ENCODE measurements around the gene SMYD3. TPM values are rescaled to one million over a fixed set of nuclear protein-coding genes. Genes with fewer than 3 reads are reported as not detected.

Gene SMYD3
- total and polyA plus RNA-seq, 10 of the 15 experiments (the other 5 are each of a cell fraction or from before 2014, with no cell fraction given), result 18.3 to 54.0 (median 24.8) TPM

DNA sequence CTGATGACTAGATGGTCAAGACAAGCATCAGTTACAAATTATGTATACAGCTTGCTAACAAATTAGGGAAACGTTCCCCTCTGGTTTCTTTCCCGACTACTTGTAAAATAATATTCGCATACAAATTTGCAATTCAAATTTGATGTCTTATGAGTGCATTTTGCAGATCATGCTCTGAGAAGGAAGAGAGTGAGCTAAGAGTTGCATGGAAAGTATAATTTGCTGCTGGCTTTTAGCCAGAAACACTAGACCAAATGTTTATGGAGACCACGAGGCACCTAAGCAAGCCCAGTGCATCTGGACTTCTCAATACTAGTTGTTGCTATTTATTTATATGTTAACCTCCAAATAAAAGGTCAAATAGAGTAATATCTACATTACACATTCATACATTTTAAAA lies 216.0 kb downstream of the SMYD3 start:
- DNase-seq (ENCODE audit: low read depth, low spot score) (no peak), ATAC-seq (no peak), FAIRE-seq (no peak)
- in situ Hi-C loops (cut with MboI) (no loop called here), intact Hi-C loops (cut with micrococcal nuclease; ENCODE audit: unreplicated experiment) (no loop called here)
- H3K9me3 ChIP-seq (replicated peaks; ENCODE audit: control insufficient read depth, insufficient read depth, low read length), result no peaks in the 10 kb centered on the region
- no peak overlapping the region for H2AFZ ChIP-seq (ENCODE audit: control insufficient read depth, low read depth, low read length)
- no peaks in the 10 kb centered on the region for H4K20me1 ChIP-seq (ENCODE audit: control insufficient read depth, insufficient read depth)
- no peaks in the 10 kb centered on the region for H3K36me3 ChIP-seq (ENCODE audit: control insufficient read depth in 2 of 2, insufficient read depth in 2 of 2, low read length in 1 of 2)
- H3K9ac ChIP-seq (ENCODE audit: control insufficient read depth, insufficient read depth, low read length), result no peak overlapping the region
- no peak for TF ChIP-seq KLF5 (IDR thresholded peaks at IDR 0.05; ENCODE audit: partially characterized antibody)
- POLR2A ChIA-PET, result no interaction called here
- RAD21 ChIA-PET (ENCODE audit: unreplicated experiment), result no interaction called here
- BruUV-seq (replicated peaks), result no TSS peak
- CTCF ChIA-PET, result interaction anchor here (0.6 to 2.0 kb wide), 2 partner anchors 14 to 979 kb away, joined by 3 to 4 read pairs; no protein-coding TSS in a partner anchor
- SMC1A ChIA-PET (ENCODE audit: uncharacterized antibody, unreplicated experiment), result interaction anchor here (1.1 to 1.5 kb wide), 2 partner anchors 11 to 14 kb away, joined by 3 to 6 read pairs; no protein-coding TSS in a partner anchor
- no peak overlapping the region for H3K4me2 ChIP-seq (ENCODE audit: control insufficient read depth, insufficient read depth)
- H3K27me3 ChIP-seq (replicated peaks in 1 of 2; ENCODE audit: control insufficient read depth in 2 of 2, insufficient read depth in 2 of 2, low read length in 1 of 2), result no peaks in the 10 kb centered on the region
- H3K79me2 ChIP-seq (ENCODE audit: control insufficient read depth, insufficient read depth, low read length), result no peaks in the 10 kb centered on the region
- H3K4me1 ChIP-seq (ENCODE audit: control insufficient read depth, insufficient read depth, low read length), result no peaks in the 10 kb centered on the region
- no peak overlapping the region for H3K4me3 ChIP-seq
- no peak overlapping the region for H3K27ac ChIP-seq (ENCODE audit: control insufficient read depth, insufficient read depth)
- WGBS (ENCODE audit: insufficient coverage, insufficient replicate concordance, low lambda C conversion rate, missing lambda C conversion rate), result 84% methylated on average over 4 of the region's 4 CpGs

DNA sequence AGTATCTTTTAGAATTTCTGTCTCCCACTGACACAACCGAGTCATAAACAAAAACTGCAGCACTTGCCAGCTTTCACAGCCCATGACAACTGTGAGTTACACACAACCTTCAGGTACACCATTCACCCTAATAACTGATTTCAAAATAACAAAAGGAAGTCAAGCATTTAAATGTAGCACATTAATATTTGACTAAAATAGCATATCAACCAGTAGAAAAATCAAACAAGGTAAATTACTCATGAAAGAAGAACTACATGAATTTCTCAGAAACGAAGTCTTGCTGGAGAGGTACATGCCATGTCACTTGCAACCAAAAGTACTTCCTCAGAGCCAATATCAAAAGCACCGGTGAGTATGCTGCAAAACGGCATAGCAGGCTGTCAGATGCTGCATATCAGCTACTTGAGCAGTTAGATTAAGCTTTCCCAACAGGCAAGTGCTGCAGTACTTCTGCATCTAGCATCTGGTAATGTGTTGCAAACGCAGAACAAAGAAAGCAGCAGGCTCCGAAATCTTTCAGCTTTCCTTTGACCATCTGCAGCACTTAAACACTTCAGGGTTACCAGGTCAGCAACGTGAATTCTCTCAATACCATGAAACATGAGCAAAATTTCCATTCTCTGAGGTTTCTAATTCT lies 223.2 kb downstream of the SMYD3 start:
- BruUV-seq (replicated peaks), result no TSS peak
- intact Hi-C loops (cut with micrococcal nuclease; ENCODE audit: unreplicated experiment) (loop anchor here (5.0 kb wide), 2 partner anchors 168 to 1132 kb away; partner anchors contain the start of gene KIF26B), in situ Hi-C loops (cut with MboI) (loop anchor here (10.0 kb wide), 1 partner anchor 269 kb away; no protein-coding TSS in a partner anchor)
- WGBS (ENCODE audit: insufficient coverage, insufficient replicate concordance, low lambda C conversion rate, missing lambda C conversion rate), result 84% methylated on average over 7 of the region's 7 CpGs
- H3K36me3 ChIP-seq (ENCODE audit: control insufficient read depth in 2 of 2, insufficient read depth in 2 of 2, low read length in 1 of 2), result no peaks in the 10 kb centered on the region
- no peaks in the 10 kb centered on the region for H3K27me3 ChIP-seq (replicated peaks in 1 of 2; ENCODE audit: control insufficient read depth in 2 of 2, insufficient read depth in 2 of 2, low read length in 1 of 2)
- ChIA-PET POLR2A (interaction anchor here (0.7 kb wide), 1 partner anchor 21 kb away, joined by 3 read pairs; no protein-coding TSS in a partner anchor), CTCF (no interaction called here), RAD21 (ENCODE audit: unreplicated experiment) (interaction anchor here (1.2 kb wide), 1 partner anchor 46 kb away, joined by 3 read pairs; no protein-coding TSS in a partner anchor), SMC1A (ENCODE audit: uncharacterized antibody, unreplicated experiment) (interaction anchor here (0.5 to 0.9 kb wide), 2 partner anchors 19 to 376 kb away, joined by 3 to 4 read pairs; no protein-coding TSS in a partner anchor)
- no peak overlapping the region for H2AFZ ChIP-seq (ENCODE audit: control insufficient read depth, low read depth, low read length)
- no peak for DNase-seq (ENCODE audit: low read depth, low spot score)
- H3K79me2 ChIP-seq (ENCODE audit: control insufficient read depth, insufficient read depth, low read length), result no peaks in the 10 kb centered on the region
- H3K27ac ChIP-seq (ENCODE audit: control insufficient read depth, insufficient read depth), result no peak overlapping the region
- FAIRE-seq, result no peak
- no peak overlapping the region for H3K4me3 ChIP-seq
- ATAC-seq, result no peak
- H3K9me3 ChIP-seq (replicated peaks; ENCODE audit: control insufficient read depth, insufficient read depth, low read length), result no peaks in the 10 kb centered on the region
- no peak overlapping the region for H3K4me2 ChIP-seq (ENCODE audit: control insufficient read depth, insufficient read depth)
- no peak overlapping the region for H3K9ac ChIP-seq (ENCODE audit: control insufficient read depth, insufficient read depth, low read length)
- no peaks in the 10 kb centered on the region for H4K20me1 ChIP-seq (ENCODE audit: control insufficient read depth, insufficient read depth)
- no peaks in the 10 kb centered on the region for H3K4me1 ChIP-seq (ENCODE audit: control insufficient read depth, insufficient read depth, low read length)
- TF ChIP-seq JUND (IDR thresholded peaks at IDR 0.05; ENCODE audit: low read depth, low read length) (no peak), JUNB (IDR thresholded peaks at IDR 0.05) (no peak), BCL11A (IDR thresholded peaks at IDR 0.05; ENCODE audit: low read depth, low read length) (no peak), RAD21 (IDR thresholded peaks at IDR 0.05; ENCODE audit: insufficient read depth, low read depth, low read length) (no peak), SUPT20H (IDR thresholded peaks at IDR 0.05; ENCODE audit: borderline replicate concordance, control insufficient read depth, low read depth, low read length) (no peak), EP300 (IDR thresholded peaks at IDR 0.05; ENCODE audit: borderline replicate concordance in 1 of 2, control insufficient read depth in 1 of 2, low read depth in 2 of 2, low read length in 2 of 2) (no peak), NR2C2 (IDR thresholded peaks at IDR 0.05; ENCODE audit: borderline replicate concordance, control insufficient read depth, insufficient read length, low read depth) (no peak), ZNF24 (IDR thresholded peaks at IDR 0.05) (no peak)
- TF ChIP-seq, protein P1, sequence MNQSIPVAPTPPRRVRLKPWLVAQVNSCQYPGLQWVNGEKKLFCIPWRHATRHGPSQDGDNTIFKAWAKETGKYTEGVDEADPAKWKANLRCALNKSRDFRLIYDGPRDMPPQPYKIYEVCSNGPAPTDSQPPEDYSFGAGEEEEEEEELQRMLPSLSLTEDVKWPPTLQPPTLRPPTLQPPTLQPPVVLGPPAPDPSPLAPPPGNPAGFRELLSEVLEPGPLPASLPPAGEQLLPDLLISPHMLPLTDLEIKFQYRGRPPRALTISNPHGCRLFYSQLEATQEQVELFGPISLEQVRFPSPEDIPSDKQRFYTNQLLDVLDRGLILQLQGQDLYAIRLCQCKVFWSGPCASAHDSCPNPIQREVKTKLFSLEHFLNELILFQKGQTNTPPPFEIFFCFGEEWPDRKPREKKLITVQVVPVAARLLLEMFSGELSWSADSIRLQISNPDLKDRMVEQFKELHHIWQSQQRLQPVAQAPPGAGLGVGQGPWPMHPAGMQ (IDR thresholded peaks at IDR 0.05; ENCODE audit: borderline replicate concordance), result no peak
- TF ChIP-seq, protein P2, sequence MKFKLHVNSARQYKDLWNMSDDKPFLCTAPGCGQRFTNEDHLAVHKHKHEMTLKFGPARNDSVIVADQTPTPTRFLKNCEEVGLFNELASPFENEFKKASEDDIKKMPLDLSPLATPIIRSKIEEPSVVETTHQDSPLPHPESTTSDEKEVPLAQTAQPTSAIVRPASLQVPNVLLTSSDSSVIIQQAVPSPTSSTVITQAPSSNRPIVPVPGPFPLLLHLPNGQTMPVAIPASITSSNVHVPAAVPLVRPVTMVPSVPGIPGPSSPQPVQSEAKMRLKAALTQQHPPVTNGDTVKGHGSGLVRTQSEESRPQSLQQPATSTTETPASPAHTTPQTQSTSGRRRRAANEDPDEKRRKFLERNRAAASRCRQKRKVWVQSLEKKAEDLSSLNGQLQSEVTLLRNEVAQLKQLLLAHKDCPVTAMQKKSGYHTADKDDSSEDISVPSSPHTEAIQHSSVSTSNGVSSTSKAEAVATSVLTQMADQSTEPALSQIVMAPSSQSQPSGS (IDR thresholded peaks at IDR 0.05; ENCODE audit: low read length), result no peak
